ENCODE measurements around the gene KLF13.

KLF13 gene

GRCh38 chr15:31342381-31342780 is 15.7 kb downstream of the KLF13 start:
- H3K4me3 ChIP-seq (ENCODE audit: low read length), result no peak overlapping the region
- no peaks in the 10 kb centered on the region for H3K9me3 ChIP-seq (ENCODE audit: control insufficient read depth, insufficient read depth, low read length)
- H3K27ac ChIP-seq (ENCODE audit: low read length), result no peak overlapping the region
- no CpG with 5 or more reads among the region's 11 CpGs for WGBS (ENCODE audit: insufficient coverage, insufficient read length)
- H3K4me1 ChIP-seq (ENCODE audit: control insufficient read depth, insufficient read depth, low read length), result peaks cover 7% of the 10 kb centered on the region
- H3K36me3 ChIP-seq (ENCODE audit: control insufficient read depth, insufficient read depth, low read length), result no peaks in the 10 kb centered on the region
- no peak for DNase-seq (ENCODE audit: low read depth, low spot score)
- no peaks in the 10 kb centered on the region for H3K27me3 ChIP-seq (ENCODE audit: control insufficient read depth, insufficient read depth, low read length)

GRCh38 chr15:31342781-31343626 is 16.4 kb downstream of the KLF13 start:
- H3K9me3 ChIP-seq (ENCODE audit: control insufficient read depth, insufficient read depth, low read length), result no peaks in the 10 kb centered on the region
- no peak overlapping the region for H3K4me3 ChIP-seq (ENCODE audit: low read length)
- peaks cover 7% of the 10 kb centered on the region for H3K4me1 ChIP-seq (ENCODE audit: control insufficient read depth, insufficient read depth, low read length)
- H3K36me3 ChIP-seq (ENCODE audit: control insufficient read depth, insufficient read depth, low read length), result no peaks in the 10 kb centered on the region
- no peaks in the 10 kb centered on the region for H3K27me3 ChIP-seq (ENCODE audit: control insufficient read depth, insufficient read depth, low read length)
- no peak for DNase-seq (ENCODE audit: low read depth, low spot score)
- no CpG with 5 or more reads among the region's 22 CpGs for WGBS (ENCODE audit: insufficient coverage, insufficient read length)
- H3K27ac ChIP-seq (ENCODE audit: low read length), result no peak overlapping the region

- H3K36me3 ChIP-seq (ENCODE audit: control insufficient read depth, insufficient read depth, low read length), result no peaks in the 10 kb centered on the region
- H3K9me3 ChIP-seq (ENCODE audit: control insufficient read depth, insufficient read depth, low read length), result no peaks in the 10 kb centered on the region
- H3K4me1 ChIP-seq (ENCODE audit: control insufficient read depth, insufficient read depth, low read length), result peaks cover 4% of the 10 kb centered on the region
- no peak overlapping the region for H3K27ac ChIP-seq (ENCODE audit: low read length)
- WGBS (ENCODE audit: insufficient coverage, insufficient read length), result no CpG with 5 or more reads among the region's 5 CpGs
- DNase-seq (ENCODE audit: low read depth, low spot score), result no peak
- H3K27me3 ChIP-seq (ENCODE audit: control insufficient read depth, insufficient read depth, low read length), result no peaks in the 10 kb centered on the region
- H3K4me3 ChIP-seq (ENCODE audit: low read length), result no peak overlapping the region
Observed at GRCh38 chr15:31343831-31344230, 17.2 kb downstream of the KLF13 start.

GRCh38 chr15:31344266-31344665 is 17.6 kb downstream of the KLF13 start:
- H3K27me3 ChIP-seq (ENCODE audit: control insufficient read depth, insufficient read depth, low read length), result no peaks in the 10 kb centered on the region
- H3K9me3 ChIP-seq (ENCODE audit: control insufficient read depth, insufficient read depth, low read length), result no peaks in the 10 kb centered on the region
- peaks cover 3% of the 10 kb centered on the region for H3K4me1 ChIP-seq (ENCODE audit: control insufficient read depth, insufficient read depth, low read length)
- H3K4me3 ChIP-seq (ENCODE audit: low read length), result no peak overlapping the region
- H3K36me3 ChIP-seq (ENCODE audit: control insufficient read depth, insufficient read depth, low read length), result no peaks in the 10 kb centered on the region
- DNase-seq (ENCODE audit: low read depth, low spot score), result no peak
- WGBS (ENCODE audit: insufficient coverage, insufficient read length), result no CpG with 5 or more reads among the region's 4 CpGs
- no peak overlapping the region for H3K27ac ChIP-seq (ENCODE audit: low read length)

GRCh38 chr15:31344823-31345605 is 18.4 kb downstream of the KLF13 start:
- H3K36me3 ChIP-seq (ENCODE audit: control insufficient read depth, insufficient read depth, low read length), result no peaks in the 10 kb centered on the region
- no peak for DNase-seq (ENCODE audit: low read depth, low spot score)
- no peak overlapping the region for H3K4me3 ChIP-seq (ENCODE audit: low read length)
- H3K9me3 ChIP-seq (ENCODE audit: control insufficient read depth, insufficient read depth, low read length), result no peaks in the 10 kb centered on the region
- no CpG with 5 or more reads among the region's 16 CpGs for WGBS (ENCODE audit: insufficient coverage, insufficient read length)
- H3K4me1 ChIP-seq (ENCODE audit: control insufficient read depth, insufficient read depth, low read length), result peaks cover 3% of the 10 kb centered on the region
- H3K27me3 ChIP-seq (ENCODE audit: control insufficient read depth, insufficient read depth, low read length), result no peaks in the 10 kb centered on the region
- no peak overlapping the region for H3K27ac ChIP-seq (ENCODE audit: low read length)

GRCh38 chr15:31345606-31346366 is 19.2 kb downstream of the KLF13 start:
- DNase-seq (ENCODE audit: low read depth, low spot score), result no peak
- WGBS (ENCODE audit: insufficient coverage, insufficient read length), result no CpG with 5 or more reads among the region's 19 CpGs
- H3K9me3 ChIP-seq (ENCODE audit: control insufficient read depth, insufficient read depth, low read length), result no peaks in the 10 kb centered on the region
- peaks cover 3% of the 10 kb centered on the region for H3K4me1 ChIP-seq (ENCODE audit: control insufficient read depth, insufficient read depth, low read length)
- H3K4me3 ChIP-seq (ENCODE audit: low read length), result no peak overlapping the region
- no peaks in the 10 kb centered on the region for H3K36me3 ChIP-seq (ENCODE audit: control insufficient read depth, insufficient read depth, low read length)
- H3K27ac ChIP-seq (ENCODE audit: low read length), result no peak overlapping the region
- no peaks in the 10 kb centered on the region for H3K27me3 ChIP-seq (ENCODE audit: control insufficient read depth, insufficient read depth, low read length)

- Histone ChIP-seq H3K36me3 (ENCODE audit: control insufficient read depth, insufficient read depth, low read length) (no peaks in the 10 kb centered on the region), H3K4me1 (ENCODE audit: control insufficient read depth, insufficient read depth, low read length) (peaks cover 3% of the 10 kb centered on the region), H3K9me3 (ENCODE audit: control insufficient read depth, insufficient read depth, low read length) (no peaks in the 10 kb centered on the region), H3K27ac (ENCODE audit: low read length) (no peak overlapping the region), H3K4me3 (ENCODE audit: low read length) (no peak overlapping the region), H3K27me3 (ENCODE audit: control insufficient read depth, insufficient read depth, low read length) (no peaks in the 10 kb centered on the region)
- WGBS (ENCODE audit: insufficient coverage, insufficient read length), result no CpG with 5 or more reads among the region's 14 CpGs
- no peak for DNase-seq (ENCODE audit: low read depth, low spot score)
Observed at GRCh38 chr15:31346367-31347066, 19.9 kb downstream of the KLF13 start.

GRCh38 chr15:31347067-31347975 is 20.7 kb downstream of the KLF13 start:
- DNase-seq (ENCODE audit: low read depth, low spot score), result no peak
- Histone ChIP-seq H3K36me3 (ENCODE audit: control insufficient read depth, insufficient read depth, low read length) (no peaks in the 10 kb centered on the region), H3K27me3 (ENCODE audit: control insufficient read depth, insufficient read depth, low read length) (no peaks in the 10 kb centered on the region), H3K9me3 (ENCODE audit: control insufficient read depth, insufficient read depth, low read length) (no peaks in the 10 kb centered on the region), H3K27ac (ENCODE audit: low read length) (no peak overlapping the region), H3K4me1 (ENCODE audit: control insufficient read depth, insufficient read depth, low read length) (peaks cover 3% of the 10 kb centered on the region), H3K4me3 (ENCODE audit: low read length) (no peak overlapping the region)
- no CpG with 5 or more reads among the region's 14 CpGs for WGBS (ENCODE audit: insufficient coverage, insufficient read length)

- H3K4me3 ChIP-seq (ENCODE audit: low read length), result no peak overlapping the region
- no CpG with 5 or more reads among the region's 19 CpGs for WGBS (ENCODE audit: insufficient coverage, insufficient read length)
- H3K4me1 ChIP-seq (ENCODE audit: control insufficient read depth, insufficient read depth, low read length), result peaks cover 6% of the 10 kb centered on the region
- H3K27me3 ChIP-seq (ENCODE audit: control insufficient read depth, insufficient read depth, low read length), result no peaks in the 10 kb centered on the region
- DNase-seq (ENCODE audit: low read depth, low spot score), result no peak
- H3K27ac ChIP-seq (ENCODE audit: low read length), result no peak overlapping the region
- H3K9me3 ChIP-seq (ENCODE audit: control insufficient read depth, insufficient read depth, low read length), result no peaks in the 10 kb centered on the region
- H3K36me3 ChIP-seq (ENCODE audit: control insufficient read depth, insufficient read depth, low read length), result no peaks in the 10 kb centered on the region
Observed at GRCh38 chr15:31347981-31348803, 21.6 kb downstream of the KLF13 start.

Measured in iPS DF 6.9 (cell line).